Stimulated activated CD4-positive, alpha-beta T cell treated with anti-CD3 and anti-CD28 coated beads, TNF-alpha, amount 100 ng/mL, for 1 hour (primary cell): ENCODE measurements around the gene GPX7.
A peak's percentile ranks its signal among the peaks of the same experiment; 100 is the strongest.
"Not testable (repeated sequence)": the region's sequence is repeated elsewhere in the genome, so short reads cannot be mapped to it uniquely, and the experiment has no call there.

Experiments used
- DNase-seq, 3 donors: peaks; one replicate each; pipeline ENCODE4 v3.0.0-alpha.2; 2020; ENCODE audit warnings: low read depth in 3 of 3, low spot score in 1 of 3

GPX7 gene

DNA sequence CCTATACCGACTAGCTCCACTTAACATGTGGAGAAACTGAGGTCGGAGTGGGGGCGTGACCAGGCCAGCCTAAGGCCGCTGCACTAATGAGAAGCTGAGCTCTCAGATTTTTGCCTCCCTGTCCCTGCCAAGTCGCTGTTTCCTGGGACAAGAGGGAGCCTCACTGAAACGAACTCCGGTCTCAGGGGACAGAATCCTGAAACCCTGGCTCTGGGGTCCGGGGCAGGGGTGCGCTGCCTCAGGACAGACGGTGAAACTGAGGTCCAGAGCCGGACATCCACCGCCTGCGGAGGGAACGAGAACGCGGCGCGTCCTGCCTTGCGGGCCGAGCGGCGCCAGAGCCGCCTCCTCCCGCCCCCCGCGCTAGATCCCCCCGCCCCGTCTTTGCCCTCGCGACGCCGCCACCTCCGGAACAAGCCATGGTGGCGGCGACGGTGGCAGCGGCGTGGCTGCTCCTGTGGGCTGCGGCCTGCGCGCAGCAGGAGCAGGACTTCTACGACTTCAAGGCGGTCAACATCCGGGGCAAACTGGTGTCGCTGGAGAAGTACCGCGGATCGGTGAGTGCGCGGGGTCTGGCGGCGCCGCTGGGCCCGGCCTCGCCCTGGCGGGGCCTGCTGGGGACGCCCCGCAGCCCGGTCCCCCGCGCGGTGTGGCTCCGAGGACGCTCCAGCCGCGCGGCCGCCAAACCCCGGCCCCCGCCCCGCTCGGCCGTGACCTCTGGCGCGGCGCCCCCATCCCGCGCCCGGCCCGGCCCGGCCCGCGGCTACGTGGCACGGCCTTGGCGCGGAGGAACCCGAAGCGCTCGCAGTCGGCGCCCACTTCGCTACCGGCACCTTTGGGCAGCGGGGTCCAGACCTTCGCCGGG lies at the start of gene GPX7:
Gene GPX7, plus strand, starts transcription at position 381 of the 865 bp plus-strand sequence. Its CDS starts 39 bp downstream, at position 420.
- peak; percentile 7 to 35 (median 30) for DNase-seq

DNA sequence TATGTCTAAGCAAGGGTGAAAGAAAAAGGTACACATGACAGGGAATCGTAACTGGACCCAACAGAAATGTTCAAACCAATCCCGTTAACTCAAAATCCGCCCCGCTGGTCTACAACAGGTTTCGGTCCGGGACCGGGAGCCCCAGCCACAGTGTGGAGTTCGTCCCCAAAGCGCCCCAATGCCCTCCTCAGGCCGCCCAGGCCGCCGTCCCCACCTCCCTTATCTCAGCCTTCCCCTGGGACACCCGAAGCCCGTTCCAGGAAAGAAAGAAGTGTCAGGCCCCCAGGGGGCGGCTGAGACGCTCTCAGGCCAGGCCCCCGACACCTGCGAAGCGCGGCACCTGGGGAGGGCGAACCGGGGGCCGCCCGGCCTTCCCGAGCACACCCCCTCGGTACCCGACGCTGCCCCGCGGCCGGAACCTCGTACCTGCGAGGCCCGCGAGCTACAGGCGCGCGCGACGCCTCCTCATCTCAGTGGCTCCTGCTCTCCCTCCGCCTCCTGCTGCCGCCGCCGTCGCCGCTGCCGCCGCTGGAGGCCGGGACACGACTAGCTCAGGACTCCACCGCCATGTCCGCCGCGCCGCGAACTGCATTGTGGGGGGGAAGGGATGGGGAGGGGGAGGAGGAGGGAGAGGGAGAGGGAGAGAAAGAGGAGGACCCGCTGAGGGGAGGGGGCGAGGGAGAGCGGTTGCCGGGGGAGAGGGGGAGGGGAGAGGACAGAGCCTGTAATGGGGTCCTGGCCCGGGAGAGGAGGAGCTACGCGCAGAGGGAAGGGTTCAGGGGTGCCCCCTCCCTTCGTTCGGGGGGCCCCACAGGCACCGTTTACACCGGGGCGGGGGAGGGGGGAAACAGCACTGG lies 49.4 kb upstream of the GPX7 start, which contains the start of gene TUT4:
Gene TUT4, minus strand, starts transcription at position 588 of the 857 bp plus-strand sequence. CDS start 26,812 bp downstream, outside the sequence.
- peak; percentile 38 to 56 (median 50) for DNase-seq

DNA sequence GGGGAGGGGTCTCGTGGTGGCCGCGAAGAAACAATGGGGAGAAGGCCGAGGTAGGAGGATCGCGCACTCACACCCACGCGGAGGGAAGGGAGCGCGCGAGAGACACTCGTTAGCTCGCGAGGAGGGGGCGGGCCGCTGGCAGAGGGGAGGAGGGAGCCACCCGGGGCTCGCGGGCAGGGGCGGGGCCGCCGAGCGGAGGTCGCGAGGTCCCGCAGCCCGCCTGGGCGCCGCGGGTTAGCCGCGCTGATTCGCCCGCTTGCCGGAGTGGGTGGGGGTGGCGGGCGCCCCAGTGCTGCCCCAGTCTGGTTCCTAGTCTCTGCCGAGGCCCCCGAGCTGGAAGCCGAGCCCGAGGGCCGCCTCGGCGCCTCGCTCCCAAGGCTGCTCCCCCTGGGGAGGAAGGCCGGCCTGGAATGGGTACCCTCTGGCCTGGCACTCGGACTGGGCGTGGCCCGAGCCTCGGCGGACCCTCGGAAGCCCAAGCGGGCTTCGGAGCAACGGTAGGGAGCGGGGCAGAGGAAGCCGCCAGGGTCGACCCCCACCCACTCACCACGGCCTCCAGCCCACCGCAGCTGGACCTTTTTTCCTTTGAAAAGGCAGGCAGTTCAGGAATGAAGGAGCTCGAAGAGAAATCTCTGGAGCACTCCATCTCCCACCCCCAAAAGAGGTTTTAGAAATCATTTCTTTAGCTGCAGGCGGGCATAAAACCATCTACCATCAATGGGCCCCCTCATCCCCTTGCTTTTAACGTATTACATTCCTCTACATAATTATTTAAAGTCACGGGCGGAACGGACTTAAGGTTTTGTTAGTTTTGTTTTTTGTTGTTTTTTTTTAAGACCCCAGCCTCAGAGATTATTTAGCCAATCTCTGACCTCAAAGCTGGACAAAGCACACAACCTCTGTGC lies 48.6 kb upstream of the GPX7 start:
- peak; percentile 75 to 77 (median 76) for DNase-seq

DNA sequence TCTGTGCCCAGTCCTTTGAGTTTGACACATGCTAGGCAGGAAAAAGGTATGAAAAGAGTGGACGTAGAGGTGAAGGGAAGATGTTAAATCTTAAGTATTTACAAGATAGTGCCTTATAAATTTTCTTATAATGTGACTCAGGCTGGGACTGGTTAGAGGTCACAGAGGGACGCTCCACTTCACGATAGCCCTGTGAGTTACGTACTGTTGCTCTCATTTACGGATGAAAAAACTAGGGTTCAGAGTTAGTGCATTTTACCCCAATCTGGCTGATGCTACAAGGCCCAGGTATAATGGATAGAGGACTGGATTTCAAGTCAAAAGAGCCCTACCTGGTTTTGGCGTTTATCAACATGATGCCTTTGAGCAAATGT lies 47.9 kb upstream of the GPX7 start:
- DNase-seq = no peak

DNA sequence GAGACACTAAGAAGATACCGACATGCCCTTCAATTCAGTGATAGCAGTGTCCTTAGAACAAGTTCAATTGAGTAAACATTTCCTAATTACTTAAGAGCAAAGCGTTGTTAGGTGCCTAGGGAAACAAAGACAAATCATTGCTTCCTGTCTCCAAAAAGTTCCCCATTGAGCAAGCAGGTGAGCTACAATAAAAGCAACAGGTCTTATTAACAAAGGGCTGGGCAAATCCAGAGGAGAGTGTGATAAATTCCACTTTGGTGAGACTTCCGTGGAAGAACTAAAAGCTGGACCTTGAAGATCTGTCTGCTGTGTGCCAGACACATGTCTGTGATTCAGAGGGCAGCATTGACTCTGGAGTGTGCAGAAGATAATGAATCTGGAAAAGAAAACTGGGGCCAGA lies 47.4 kb upstream of the GPX7 start:
- DNase-seq = no peak

DNA sequence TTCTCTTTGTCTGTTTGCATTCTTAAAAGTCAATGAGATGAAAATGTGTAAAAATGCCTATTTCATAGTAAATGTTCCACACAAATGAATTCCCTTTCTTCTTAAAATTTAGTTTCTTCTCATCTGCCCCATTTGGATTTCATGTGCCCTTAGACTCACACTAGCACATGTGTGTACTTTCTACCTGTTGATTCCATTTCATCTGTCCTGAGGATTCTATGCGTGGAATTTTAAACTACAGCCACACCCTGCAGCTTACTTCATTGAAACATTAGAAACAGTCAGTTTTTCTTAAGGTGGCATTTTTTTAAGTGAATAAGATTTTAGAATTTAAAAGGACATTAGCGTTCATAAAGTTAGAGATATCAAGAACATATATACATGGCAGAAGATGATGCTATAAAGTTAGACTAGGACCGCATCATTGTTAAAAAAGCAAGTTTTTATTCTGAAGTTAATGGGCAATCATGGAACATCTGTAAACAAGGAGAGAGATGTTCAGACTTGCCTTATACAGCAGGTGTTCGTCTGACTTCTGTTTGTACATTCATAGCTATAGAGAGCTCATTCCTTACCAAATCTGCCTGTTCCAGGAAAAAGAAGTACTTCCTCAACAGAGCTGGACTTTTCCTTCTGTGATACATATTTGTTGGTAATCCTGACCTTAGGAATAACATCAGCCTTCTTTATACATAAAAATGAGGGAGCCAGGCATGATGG lies 45.4 kb upstream of the GPX7 start:
- no peak for DNase-seq

DNA sequence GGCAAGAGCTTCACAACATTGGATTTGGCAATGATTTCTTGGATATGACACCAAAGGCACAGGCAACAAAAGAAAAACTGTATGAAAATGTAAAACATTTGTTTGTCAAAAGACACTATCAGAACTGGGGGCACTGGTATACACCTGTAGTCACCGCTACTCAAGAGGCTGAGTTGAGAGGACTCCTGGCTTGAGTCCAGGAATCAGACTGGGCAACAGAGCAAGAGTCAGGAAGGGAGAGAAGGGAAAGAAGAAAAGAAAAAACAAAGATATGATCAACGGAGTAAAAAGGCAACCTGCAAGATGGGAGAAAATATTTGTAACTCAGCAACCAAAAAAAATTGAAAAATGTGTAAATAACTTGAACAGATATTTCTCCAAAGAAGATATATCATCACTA lies 43.2 kb upstream of the GPX7 start:
- no peak for DNase-seq

DNA sequence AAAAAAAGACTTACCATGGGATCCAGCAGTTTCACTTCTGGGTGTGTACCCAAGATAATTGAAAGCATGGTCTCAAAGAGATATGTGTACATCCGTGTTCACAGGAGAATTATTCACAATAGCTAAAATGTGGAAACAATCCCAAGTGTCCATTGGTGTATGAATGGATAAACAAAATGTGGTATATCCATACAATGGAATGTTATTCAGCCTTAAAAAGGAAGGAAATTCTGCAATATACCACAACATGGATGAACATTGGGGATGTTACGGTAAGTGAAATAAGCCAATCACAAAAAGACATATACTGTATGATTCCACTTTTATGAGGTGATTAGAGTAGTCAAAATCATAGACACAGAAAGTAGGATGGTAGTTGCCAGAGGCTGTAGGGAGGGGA lies 42.3 kb upstream of the GPX7 start:
- no peak for DNase-seq

DNA sequence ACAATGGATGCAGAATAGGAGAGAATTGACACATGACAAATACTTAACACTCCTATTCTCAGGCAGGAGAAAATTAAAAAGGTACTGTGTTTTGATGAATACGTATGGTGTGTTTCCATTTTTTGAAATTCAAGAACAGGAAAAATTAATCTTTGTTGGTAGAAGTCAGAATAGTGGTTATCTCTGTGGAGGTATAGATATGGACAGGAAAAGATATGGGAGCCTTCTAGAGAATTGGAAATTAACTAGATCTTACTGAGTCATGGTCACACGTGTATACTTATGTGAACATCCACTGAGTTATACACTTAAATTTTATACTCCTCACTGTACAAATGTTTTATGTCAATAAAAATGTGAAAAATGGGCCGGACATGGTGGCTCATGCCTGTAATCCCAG lies 39.4 kb upstream of the GPX7 start:
- DNase-seq = no peak

DNA sequence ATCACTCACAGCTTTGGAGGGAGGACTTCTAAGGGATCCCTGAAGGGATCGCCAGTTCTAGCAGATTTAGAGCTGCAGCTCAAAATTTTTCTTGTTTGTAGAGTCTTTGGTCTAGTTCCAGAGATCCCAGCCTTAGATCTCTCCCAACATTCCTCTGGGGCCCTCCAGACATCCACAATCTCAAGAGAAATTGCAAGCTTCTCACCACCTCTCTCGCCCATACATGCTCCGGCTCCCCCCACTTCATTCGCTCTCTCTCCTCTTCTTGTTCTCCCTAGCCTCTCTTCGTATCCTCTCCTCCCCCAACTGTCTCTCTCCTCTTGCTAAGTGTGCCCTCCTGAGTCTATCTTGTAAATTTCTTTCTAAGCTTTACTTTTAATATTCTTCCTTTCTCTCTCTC lies 34.2 kb upstream of the GPX7 start:
- DNase-seq = no peak

DNA sequence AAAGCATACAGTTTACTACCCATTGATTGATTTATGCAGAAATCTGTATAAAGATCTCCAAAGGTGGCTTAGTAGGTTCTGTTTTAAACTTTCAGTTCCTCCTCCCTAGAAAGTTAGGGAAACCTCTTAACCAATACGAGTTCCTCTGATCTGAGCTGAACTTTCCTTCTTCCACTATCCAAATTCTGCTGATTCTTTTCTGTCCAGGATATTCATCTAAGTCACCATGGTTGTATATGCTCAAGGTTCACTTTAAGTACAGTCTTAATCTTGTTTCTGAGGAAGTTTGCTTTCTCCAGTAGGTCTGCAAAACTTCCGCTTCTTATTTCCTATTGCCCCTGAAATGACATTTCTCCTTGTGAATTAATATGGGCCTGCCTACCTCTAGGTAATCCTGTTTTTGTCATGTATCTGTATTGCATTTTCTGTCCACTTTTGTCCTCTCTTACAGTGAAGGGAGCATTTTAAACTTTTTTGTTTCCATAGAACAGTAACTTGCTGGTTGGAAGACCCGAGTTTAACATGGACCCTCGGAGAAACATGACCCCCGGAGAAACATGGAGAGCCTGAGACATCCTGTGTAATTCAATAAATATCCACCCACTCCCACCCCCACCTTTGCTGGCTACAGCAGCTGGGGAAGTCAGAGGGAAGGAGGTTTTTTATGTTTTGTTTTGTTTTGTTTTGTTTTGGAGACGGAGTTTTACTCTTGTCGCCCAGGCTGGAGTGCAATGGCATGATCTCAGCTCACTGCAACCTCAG lies 32.5 kb upstream of the GPX7 start:
- no peak for DNase-seq

DNA sequence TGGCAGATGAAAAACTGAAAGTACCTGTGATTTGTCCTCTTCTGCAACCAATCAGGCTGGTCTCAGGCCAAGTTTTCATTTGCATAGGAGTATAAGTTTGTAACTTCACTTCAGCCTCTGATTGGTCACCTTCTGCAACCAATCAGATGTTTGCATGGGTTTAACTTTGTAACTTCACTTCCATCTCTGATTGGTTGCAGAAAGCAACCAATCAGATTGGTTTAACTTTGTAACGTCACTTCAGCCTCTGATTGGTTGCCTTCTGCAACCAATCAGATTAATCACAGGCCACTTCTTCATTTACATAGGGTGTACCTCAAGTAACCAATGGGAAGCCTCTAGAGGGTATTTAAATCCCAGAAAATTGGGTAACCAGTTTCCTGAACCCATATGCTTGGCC lies 30.4 kb upstream of the GPX7 start:
- no peak for DNase-seq

DNA sequence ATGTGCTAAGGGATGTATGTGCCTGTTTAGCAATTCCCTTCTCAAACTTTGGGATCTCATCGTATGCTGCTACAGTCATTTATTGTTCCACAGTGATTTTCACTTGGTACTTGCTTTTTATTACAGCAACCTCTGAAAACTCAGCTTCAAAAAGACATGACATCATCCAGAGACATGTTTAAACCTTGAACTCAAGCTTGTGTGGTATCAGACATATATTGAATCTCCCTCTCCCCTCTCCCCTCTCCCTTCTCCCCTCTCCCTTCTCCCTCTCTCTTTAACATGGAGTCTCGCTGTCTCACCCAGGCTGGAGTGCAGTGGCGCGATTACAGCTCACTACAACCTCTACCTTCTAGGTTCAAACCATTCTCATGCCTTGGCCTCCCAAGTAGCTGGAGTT lies 29.8 kb upstream of the GPX7 start:
- DNase-seq = no peak

DNA sequence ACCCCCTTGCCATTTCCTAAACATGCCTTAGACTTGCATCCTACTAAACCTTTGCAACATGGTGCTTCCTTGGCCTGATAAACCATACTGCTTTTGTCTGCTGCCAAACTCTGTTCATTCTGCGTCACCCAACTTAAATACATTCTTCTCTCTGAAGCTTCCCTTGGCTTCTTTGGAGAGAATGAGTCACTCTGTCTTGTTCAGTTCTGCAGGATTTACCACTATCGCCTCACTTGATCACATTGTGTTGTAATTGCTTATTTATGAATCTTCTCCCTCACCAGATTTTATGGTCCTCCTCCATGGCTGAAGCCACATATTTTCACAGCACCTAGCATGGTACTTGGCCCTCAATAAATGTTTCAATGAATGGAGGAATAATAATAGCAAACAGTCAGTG lies 27.6 kb upstream of the GPX7 start:
- DNase-seq = no peak

DNA sequence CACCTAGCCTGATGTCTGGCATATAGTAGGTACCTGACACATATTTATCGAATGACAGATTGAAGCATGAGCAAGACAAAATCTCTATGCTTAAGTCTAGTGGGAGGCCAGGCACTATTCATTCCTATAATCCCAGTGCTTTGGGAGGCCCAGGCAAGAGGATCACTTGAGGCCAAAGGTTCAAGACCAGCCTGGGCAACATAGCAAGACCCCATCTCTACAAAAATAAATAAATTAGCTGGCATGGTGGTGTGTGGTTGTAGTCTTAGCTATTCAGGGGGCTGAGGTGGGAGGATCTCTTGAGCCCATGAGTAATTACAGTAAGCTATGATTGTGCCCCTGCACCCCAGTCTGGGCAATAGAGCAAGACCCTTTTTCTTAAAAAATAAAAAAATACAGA lies 26.1 kb upstream of the GPX7 start:
- DNase-seq = no peak

DNA sequence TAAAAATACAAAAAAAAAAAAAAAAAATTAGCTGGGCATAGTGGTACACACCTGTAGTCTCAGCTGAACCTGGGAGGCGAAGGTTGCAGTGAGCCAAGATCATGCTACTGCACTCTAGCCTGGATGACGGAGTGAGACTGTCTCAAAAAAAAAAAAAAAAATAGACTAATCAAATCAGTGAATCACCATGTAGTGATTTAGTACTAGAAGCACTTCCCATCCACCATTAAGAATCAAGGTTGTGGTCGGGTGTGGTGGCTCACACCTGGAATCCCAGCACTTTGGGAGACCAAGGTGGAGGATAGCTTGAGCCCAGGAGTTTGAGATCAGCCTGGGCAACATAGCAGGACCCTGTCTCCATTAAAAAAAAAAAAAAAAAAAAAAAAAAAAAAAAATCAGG lies 24.1 kb upstream of the GPX7 start:
- DNase-seq = not testable (repeated sequence)

DNA sequence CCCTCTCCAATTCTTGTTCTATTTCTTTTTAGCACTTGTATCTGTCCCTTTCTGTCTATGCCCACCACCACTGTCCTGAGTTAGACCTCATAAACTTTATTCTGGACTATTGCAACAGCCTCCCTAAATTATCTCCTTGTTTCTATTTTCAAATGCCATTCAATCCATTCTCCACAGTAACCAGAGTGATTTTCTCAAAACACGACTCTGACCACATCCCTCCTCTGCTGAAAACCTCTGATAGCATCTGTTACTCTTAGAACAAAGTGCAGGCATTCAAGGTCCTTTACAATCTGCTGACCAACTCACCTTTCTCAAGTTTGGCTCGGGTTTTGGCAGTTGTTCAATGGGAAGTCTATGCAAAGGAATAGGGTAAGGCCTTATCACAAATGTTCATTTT lies 22.8 kb upstream of the GPX7 start:
- DNase-seq = no peak

DNA sequence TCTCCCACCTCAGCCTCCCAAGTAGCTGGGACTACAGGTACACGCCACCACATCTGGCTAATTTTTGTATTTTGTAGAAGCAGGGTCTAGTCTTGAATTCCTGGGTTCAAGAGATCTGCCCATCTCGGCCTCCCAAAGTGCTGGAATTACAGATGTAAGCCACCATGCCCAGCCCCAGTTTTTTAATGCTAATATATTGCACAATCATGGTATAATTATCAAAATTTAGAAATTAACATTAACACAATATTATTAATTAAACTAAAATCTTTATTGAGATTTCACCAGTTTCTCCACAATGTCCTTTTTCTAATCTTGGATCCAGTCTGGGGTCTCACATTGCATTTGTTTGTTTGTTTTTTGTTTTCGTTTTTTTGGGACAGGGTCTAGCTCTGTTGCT lies 21.9 kb upstream of the GPX7 start:
- DNase-seq = no peak

DNA sequence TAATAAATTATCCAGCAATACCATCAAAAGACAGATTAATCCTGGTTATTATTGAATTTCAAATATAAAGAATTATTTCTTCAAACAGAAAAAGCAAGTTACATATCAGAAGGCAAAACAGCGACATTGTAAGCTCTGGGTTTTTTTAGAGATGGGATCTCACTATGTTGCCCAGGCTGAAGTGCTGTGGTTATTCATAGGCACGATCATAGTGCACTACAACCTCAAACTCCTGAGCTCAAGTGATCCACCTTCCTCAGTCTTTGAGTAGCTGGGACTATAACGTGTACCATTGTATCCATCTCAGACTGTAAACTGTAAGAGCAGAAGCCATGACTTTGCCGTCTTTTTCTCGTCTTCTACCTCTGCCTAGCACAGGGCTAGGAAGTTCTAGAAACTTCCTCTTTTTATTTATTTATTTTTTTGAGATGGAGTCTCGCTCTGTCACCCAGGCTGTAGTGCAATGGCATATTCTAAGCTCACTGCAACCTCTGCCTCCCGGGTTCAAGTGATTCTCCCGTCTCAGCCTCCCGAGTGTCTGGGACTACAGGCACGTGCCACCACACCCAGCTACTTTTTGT lies 20.0 kb upstream of the GPX7 start:
- no peak for DNase-seq
